ENCODE data around the gene RIPK1. TPM values are rescaled to one million over a fixed set of nuclear protein-coding genes. Genes with fewer than 3 reads are reported as not detected.

Gene RIPK1
- total and polyA plus RNA-seq, 9 of the 15 experiments (the other 6 are each of a cell fraction or from before 2014, with no cell fraction given), result 3.8 to 24.9 (median 17.7) TPM

DNA sequence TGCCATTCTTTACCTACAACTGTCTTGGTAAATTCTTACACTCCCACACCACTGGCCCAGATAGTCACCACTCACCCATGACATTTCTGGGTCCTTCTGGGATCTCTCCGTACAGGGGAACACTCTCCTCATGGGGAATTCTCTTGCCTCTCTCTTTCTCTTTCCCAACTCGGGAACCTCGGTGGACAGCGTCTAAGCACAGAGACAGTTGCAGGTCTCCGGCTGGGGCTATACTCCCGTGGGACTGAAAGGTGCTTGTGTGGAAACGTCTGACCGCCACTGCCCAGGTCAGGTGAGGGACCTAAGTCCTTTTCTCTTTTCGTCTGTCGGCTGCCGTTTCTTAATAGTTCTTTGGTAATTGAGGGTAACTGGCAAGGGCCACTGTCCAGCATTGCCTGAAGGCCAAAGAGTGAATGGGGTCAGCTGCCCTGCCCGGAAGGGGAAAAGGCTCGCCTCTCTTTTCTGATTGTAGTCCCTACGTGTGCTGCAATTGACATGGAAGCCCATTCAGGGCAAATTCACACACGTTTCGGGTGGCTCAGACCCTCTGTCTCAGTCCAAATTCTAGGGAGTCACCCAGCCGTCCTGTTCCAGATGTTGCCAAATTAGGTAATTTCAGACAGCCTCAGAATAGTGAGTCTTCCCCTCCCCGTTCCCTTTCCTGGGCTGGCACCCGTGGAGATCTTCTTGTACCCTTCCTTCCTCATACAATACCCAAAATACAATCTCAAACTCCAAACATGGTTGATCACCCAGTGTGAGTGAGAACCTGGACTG, 31.2 kb upstream of the RIPK1 start:
- H3K9me1 ChIP-seq (ENCODE audit: control insufficient read depth, insufficient read depth, low read length), result no peaks in the 10 kb centered on the region
- 56% methylated on average over 18 of the region's 19 CpGs for WGBS (ENCODE audit: insufficient coverage, low coverage, missing lambda C conversion rate)
- H3K79me2 ChIP-seq (ENCODE audit: control insufficient read depth, insufficient read depth, low read length), result no peaks in the 10 kb centered on the region
- no TSS peak for BruUV-seq (replicated peaks)
- DNase-seq (ENCODE audit: extremely low read depth in 1 of 4, low spot score in 3 of 4) (no peak), FAIRE-seq (no peak), ATAC-seq (no peak)
- H4K20me1 ChIP-seq (replicated peaks; ENCODE audit: control insufficient read depth, insufficient read depth, low read length), result no peaks in the 10 kb centered on the region
- peaks cover 21% of the 10 kb centered on the region for H3K9me3 ChIP-seq (replicated peaks; ENCODE audit: control insufficient read depth, insufficient read depth, low read depth, low read length)
- TF ChIP-seq ZFP1 (CRISPR knock-in tag; IDR thresholded peaks at IDR 0.05) (no peak), ZNF408 (CRISPR knock-in tag; IDR thresholded peaks at IDR 0.05; ENCODE audit: low read depth) (no peak), SIN3A (IDR thresholded peaks at IDR 0.05; ENCODE audit: borderline replicate concordance in 2 of 2, control insufficient read depth in 1 of 2, low read depth in 2 of 2, low read length in 2 of 2) (no peak), ZNF778 (CRISPR knock-in tag; IDR thresholded peaks at IDR 0.05) (no peak), ZC3H11A (IDR thresholded peaks at IDR 0.05; ENCODE audit: low read depth, low read length) (no peak), SRSF1 (IDR thresholded peaks at IDR 0.05; ENCODE audit: low read depth, low read length) (no peak)
- TF ChIP-seq, protein P1, sequence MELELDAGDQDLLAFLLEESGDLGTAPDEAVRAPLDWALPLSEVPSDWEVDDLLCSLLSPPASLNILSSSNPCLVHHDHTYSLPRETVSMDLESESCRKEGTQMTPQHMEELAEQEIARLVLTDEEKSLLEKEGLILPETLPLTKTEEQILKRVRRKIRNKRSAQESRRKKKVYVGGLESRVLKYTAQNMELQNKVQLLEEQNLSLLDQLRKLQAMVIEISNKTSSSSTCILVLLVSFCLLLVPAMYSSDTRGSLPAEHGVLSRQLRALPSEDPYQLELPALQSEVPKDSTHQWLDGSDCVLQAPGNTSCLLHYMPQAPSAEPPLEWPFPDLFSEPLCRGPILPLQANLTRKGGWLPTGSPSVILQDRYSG (tag; conservative IDR thresholded peaks at IDR 0.05; ENCODE audit: low read depth), result no peak
- H2AFZ ChIP-seq (ENCODE audit: low read depth, low read length), result no peak overlapping the region
- no peak overlapping the region for H3K4me2 ChIP-seq (ENCODE audit: insufficient read depth, low read length)
- H3K27me3 ChIP-seq (ENCODE audit: control insufficient read depth in 2 of 2, insufficient read depth in 2 of 2, low read length in 2 of 2), result no peaks in the 10 kb centered on the region
- POLR2A ChIA-PET, result interaction anchor here (1.4 to 3.3 kb wide), 4 partner anchors 11 to 36 kb away, joined by 3 to 50 read pairs (median 10); no protein-coding TSS in a partner anchor
- intact Hi-C loops (cut with micrococcal nuclease), result no loop called here
- no peak overlapping the region for H3K9ac ChIP-seq (ENCODE audit: insufficient read depth in 1 of 2, low read depth in 2 of 2, low read length in 2 of 2)
- in situ Hi-C loops (cut with MboI), result no loop called here
- H3K27ac ChIP-seq (ENCODE audit: extremely low read depth, low read depth, low read length), result no peak overlapping the region
- no peaks in the 10 kb centered on the region; a peak in 1 of 5 replicates for H3K4me1 ChIP-seq (replicated peaks in 1 of 2; ENCODE audit: control insufficient read depth in 2 of 2, insufficient read depth in 2 of 2, low read length in 2 of 2)
- H3K4me3 ChIP-seq, result no peak overlapping the region
- H3K36me3 ChIP-seq (ENCODE audit: control insufficient read depth, insufficient read depth, low read length), result no peaks in the 10 kb centered on the region
- CTCF ChIA-PET (ENCODE audit: low intra/inter-chr PET ratio), result no interaction called here
